Trophoblast cell (in vitro differentiated cells and primary cell): ENCODE measurements around the gene DNAH17.

Experiments
- DNase-seq, 2 donors: peaks; one replicate each; pipeline ENCODE4 v3.0.0-alpha.2; 2016
- H2AFZ ChIP-seq: 2 replicates; pipeline ENCODE4 v1.6.1; 2013; ENCODE audit warnings: low read length, moderate library complexity, mild to moderate bottlenecking; ENCODE audit not compliant: insufficient read depth, poor library complexity
- H2AK5ac ChIP-seq: 2 replicates; pipeline ENCODE4 v1.6.1; 2013; ENCODE audit warnings: mild to moderate bottlenecking, low read length
- H2BK120ac ChIP-seq: 2 replicates; pipeline ENCODE4 v1.6.1; 2013; ENCODE audit warnings: low read length, mild to moderate bottlenecking, moderate library complexity; ENCODE audit not compliant: insufficient read depth, poor library complexity
- H2BK12ac ChIP-seq: 2 replicates; pipeline ENCODE4 v1.6.1; 2013; ENCODE audit warnings: mild to moderate bottlenecking, low read length, moderate library complexity
- H2BK5ac ChIP-seq: 2 replicates; pipeline ENCODE4 v1.6.1; 2013; ENCODE audit warnings: low read length, low read depth, moderate library complexity, mild to moderate bottlenecking; ENCODE audit not compliant: poor library complexity
- H3K14ac ChIP-seq: 2 replicates; pipeline ENCODE4 v1.6.1; 2013; ENCODE audit warnings: mild to moderate bottlenecking, low read length
- H3K18ac ChIP-seq: 2 replicates; pipeline ENCODE4 v1.6.1; 2013; ENCODE audit warnings: mild to moderate bottlenecking, low read length
- H3K23ac ChIP-seq: 2 replicates; pipeline ENCODE4 v1.6.1; 2013; ENCODE audit warnings: low read length
- H3K27ac ChIP-seq: 2 replicates; pipeline ENCODE4 v1.5.1; 2013; ENCODE audit warnings: low read depth, mild to moderate bottlenecking, inconsistent platforms, low read length, moderate library complexity
- H3K27me3 ChIP-seq: 2 replicates; pipeline ENCODE4 v1.6.1; 2013; ENCODE audit warnings: inconsistent platforms, mild to moderate bottlenecking, low read length, moderate library complexity; ENCODE audit not compliant: insufficient read depth
- H3K36me3 ChIP-seq, 2 experiments: 1 replicate in 1 of 2; 2 replicates in 1 of 2; pipeline ENCODE4 v1.6.1; 2013; ENCODE audit warnings: low read length in 2 of 2, mild to moderate bottlenecking in 2 of 2, moderate library complexity in 1 of 2; ENCODE audit not compliant: insufficient read depth in 2 of 2, control insufficient read depth in 1 of 2
- H3K4ac ChIP-seq: 2 replicates; pipeline ENCODE4 v1.6.1; 2013; ENCODE audit warnings: low read depth, mild to moderate bottlenecking, low read length, moderate library complexity
- H3K4me1 ChIP-seq, 2 experiments: 1 replicate in 1 of 2; 2 replicates in 1 of 2; pipeline ENCODE4 v1.6.1; 2013; ENCODE audit warnings: low read length in 2 of 2, mild to moderate bottlenecking in 2 of 2, moderate library complexity in 1 of 2; ENCODE audit not compliant: insufficient read depth in 2 of 2, control insufficient read depth in 1 of 2
- H3K4me2 ChIP-seq: 2 replicates; pipeline ENCODE4 v1.6.1; 2013; ENCODE audit warnings: inconsistent platforms, mild to moderate bottlenecking, low read length, moderate library complexity
- H3K4me3 ChIP-seq: 2 replicates; pipeline ENCODE4 v1.5.1; 2013; ENCODE audit warnings: mild to moderate bottlenecking, low read depth, low read length, inconsistent platforms
- H3K79me1 ChIP-seq: one replicate; pipeline ENCODE4 v1.6.1; 2013; ENCODE audit warnings: low read length
- H3K79me2 ChIP-seq: 2 replicates; pipeline ENCODE4 v1.6.1; 2013; ENCODE audit warnings: low read length, mild to moderate bottlenecking; ENCODE audit not compliant: control insufficient read depth, insufficient read depth, poor library complexity
- H3K9ac ChIP-seq: 2 replicates; pipeline ENCODE4 v1.6.1; 2013; ENCODE audit warnings: mild to moderate bottlenecking, low read length
- H3K9me3 ChIP-seq: 2 replicates; pipeline ENCODE4 v1.6.1; 2013; ENCODE audit warnings: low read depth, mild to moderate bottlenecking, control low read depth, inconsistent platforms, low read length; ENCODE audit not compliant: insufficient read depth
- H4K12ac ChIP-seq: 2 replicates; pipeline ENCODE4 v1.6.1; 2013; ENCODE audit warnings: low read depth, mild to moderate bottlenecking, low read length, moderate library complexity
- H4K8ac ChIP-seq: 2 replicates; pipeline ENCODE4 v1.6.1; 2013; ENCODE audit warnings: low read depth, mild to moderate bottlenecking, low read length, moderate library complexity
- H4K91ac ChIP-seq: one replicate; pipeline ENCODE4 v1.6.1; 2013; ENCODE audit warnings: low read depth, mild to moderate bottlenecking, low read length, moderate library complexity
- WGBS: extraction: QIAGEN DNeasy Blood & Tissue Kit; methylation state at CpG from one replicate; pipeline ENCODE4 v1.1.7; 2013; ENCODE audit warnings: missing lambda C conversion rate; ENCODE audit not compliant: insufficient read length, insufficient coverage; ENCODE audit errors: extremely low coverage; 5-methylcytosine and 5-hydroxymethylcytosine counted together

DNAH17 gene

GRCh38 chr17:78458736-78459335, 118.4 kb downstream of the DNAH17 start:
- Histone ChIP-seq H3K27ac (no peak overlapping the region), H3K4ac (no peak overlapping the region), H3K79me2 (no peaks in the 10 kb centered on the region), H3K79me1 (no peaks in the 10 kb centered on the region), H3K36me3 (no peaks in the 10 kb centered on the region), H3K4me2 (no peak overlapping the region), H3K27me3 (no peaks in the 10 kb centered on the region), H3K4me3 (no peak overlapping the region), H4K91ac (no peak overlapping the region), H4K8ac (no peak overlapping the region), H3K18ac (no peak overlapping the region), H4K12ac (no peak overlapping the region), H3K9me3 (peaks cover 5% of the 10 kb centered on the region), H3K14ac (no peak overlapping the region), H2BK5ac (no peak overlapping the region), H3K4me1 (no peaks in the 10 kb centered on the region), H2BK12ac (no peak overlapping the region), H2AFZ (no peak overlapping the region), H2AK5ac (no peak overlapping the region), H3K23ac (no peak overlapping the region), H3K9ac (no peak overlapping the region), H2BK120ac (no peak overlapping the region)
- DNase-seq = no peak
- WGBS = no CpG with 5 or more reads among the region's 37 CpGs

GRCh38 chr17:78458091-78458490, 119.1 kb downstream of the DNAH17 start:
- no peak overlapping the region for H3K27ac ChIP-seq
- H3K9ac ChIP-seq = no peak overlapping the region
- no peak overlapping the region for H3K4me3 ChIP-seq
- H3K36me3 ChIP-seq = no peaks in the 10 kb centered on the region
- H2BK120ac ChIP-seq = no peak overlapping the region
- DNase-seq = no peak
- no peak overlapping the region for H4K8ac ChIP-seq
- no CpG with 5 or more reads among the region's 10 CpGs for WGBS
- no peak overlapping the region for H3K18ac ChIP-seq
- no peaks in the 10 kb centered on the region for H3K4me1 ChIP-seq
- no peak overlapping the region for H3K14ac ChIP-seq
- H3K27me3 ChIP-seq = no peaks in the 10 kb centered on the region
- H2AFZ ChIP-seq = no peak overlapping the region
- H4K91ac ChIP-seq = no peak overlapping the region
- no peak overlapping the region for H4K12ac ChIP-seq
- H3K4me2 ChIP-seq = no peak overlapping the region
- H2AK5ac ChIP-seq = no peak overlapping the region
- no peak overlapping the region for H3K23ac ChIP-seq
- H2BK12ac ChIP-seq = no peak overlapping the region
- H3K9me3 ChIP-seq = peaks cover 5% of the 10 kb centered on the region
- no peaks in the 10 kb centered on the region for H3K79me2 ChIP-seq
- H2BK5ac ChIP-seq = no peak overlapping the region
- H3K4ac ChIP-seq = no peak overlapping the region
- H3K79me1 ChIP-seq = no peaks in the 10 kb centered on the region

- H4K12ac ChIP-seq = no peak overlapping the region
- H2BK12ac ChIP-seq = no peak overlapping the region
- no peaks in the 10 kb centered on the region for H3K79me1 ChIP-seq
- no peak overlapping the region for H3K18ac ChIP-seq
- DNase-seq = no peak
- H3K27me3 ChIP-seq = no peaks in the 10 kb centered on the region
- no peak overlapping the region for H4K91ac ChIP-seq
- H3K27ac ChIP-seq = no peak overlapping the region
- H3K4me3 ChIP-seq = no peak overlapping the region
- H3K4me1 ChIP-seq = no peaks in the 10 kb centered on the region
- WGBS = no CpG with 5 or more reads among the region's 20 CpGs
- no peak overlapping the region for H4K8ac ChIP-seq
- H3K36me3 ChIP-seq = no peaks in the 10 kb centered on the region
- H2BK5ac ChIP-seq = no peak overlapping the region
- H3K4ac ChIP-seq = no peak overlapping the region
- no peak overlapping the region for H3K23ac ChIP-seq
- H2AFZ ChIP-seq = no peak overlapping the region
- no peak overlapping the region for H2AK5ac ChIP-seq
- H3K9ac ChIP-seq = no peak overlapping the region
- H3K79me2 ChIP-seq = no peaks in the 10 kb centered on the region
- no peak overlapping the region for H3K4me2 ChIP-seq
- no peak overlapping the region for H2BK120ac ChIP-seq
- peaks cover 2% of the 10 kb centered on the region for H3K9me3 ChIP-seq
- no peak overlapping the region for H3K14ac ChIP-seq
Measured at GRCh38 chr17:78454346-78454745, 122.8 kb downstream of the DNAH17 start.

- Histone ChIP-seq H3K4me3 (no peak overlapping the region), H3K4me1 (no peaks in the 10 kb centered on the region), H3K4ac (no peak overlapping the region), H3K79me2 (no peaks in the 10 kb centered on the region), H3K9me3 (no peaks in the 10 kb centered on the region), H3K14ac (no peak overlapping the region), H2BK12ac (no peak overlapping the region), H2AFZ (no peak overlapping the region), H3K9ac (no peak overlapping the region), H4K91ac (no peak overlapping the region), H2BK120ac (no peak overlapping the region), H3K27me3 (no peaks in the 10 kb centered on the region), H4K8ac (no peak overlapping the region), H3K27ac (no peak overlapping the region), H3K36me3 (no peaks in the 10 kb centered on the region), H4K12ac (no peak overlapping the region), H3K4me2 (no peak overlapping the region), H2BK5ac (no peak overlapping the region), H2AK5ac (no peak overlapping the region), H3K18ac (no peak overlapping the region), H3K79me1 (no peaks in the 10 kb centered on the region), H3K23ac (no peak overlapping the region)
- WGBS = no CpG with 5 or more reads among the region's 7 CpGs
- no peak for DNase-seq
Measured at GRCh38 chr17:78451753-78452152, 125.4 kb downstream of the DNAH17 start.
